Skeletal muscle satellite cell (primary cell): ENCODE data around the gene OXNAD1.

ENCODE experiments used
- H3K27me3 ChIP-seq: 2 replicates; pipeline ENCODE4 v1.7.0; 2013; ENCODE audit warnings: low read length; ENCODE audit not compliant: control insufficient read depth, insufficient read depth
- H3K36me3 ChIP-seq: 2 replicates; pipeline ENCODE4 v1.7.0; 2013; ENCODE audit warnings: mild to moderate bottlenecking, control low read depth, low read length; ENCODE audit not compliant: insufficient read depth
- H3K4me1 ChIP-seq: 2 replicates; pipeline ENCODE4 v1.7.0; 2013; ENCODE audit warnings: low read length; ENCODE audit not compliant: control insufficient read depth, insufficient read depth
- H3K4me2 ChIP-seq: 2 replicates; pipeline ENCODE4 v1.7.0; 2013; ENCODE audit warnings: mild to moderate bottlenecking, low read length
- H3K4me3 ChIP-seq: 2 replicates; pipeline ENCODE4 v1.7.0; 2013; ENCODE audit warnings: low read length
- H3K9ac ChIP-seq: 2 replicates; pipeline ENCODE4 v1.7.0; 2013; ENCODE audit warnings: mild to moderate bottlenecking, low read depth, low read length, moderate library complexity
- H3K9me3 ChIP-seq: replicated peaks from 2 replicates; pipeline ENCODE4 v1.7.0; 2013; ENCODE audit warnings: mild to moderate bottlenecking, control low read depth, low read length

Gene OXNAD1

DNA sequence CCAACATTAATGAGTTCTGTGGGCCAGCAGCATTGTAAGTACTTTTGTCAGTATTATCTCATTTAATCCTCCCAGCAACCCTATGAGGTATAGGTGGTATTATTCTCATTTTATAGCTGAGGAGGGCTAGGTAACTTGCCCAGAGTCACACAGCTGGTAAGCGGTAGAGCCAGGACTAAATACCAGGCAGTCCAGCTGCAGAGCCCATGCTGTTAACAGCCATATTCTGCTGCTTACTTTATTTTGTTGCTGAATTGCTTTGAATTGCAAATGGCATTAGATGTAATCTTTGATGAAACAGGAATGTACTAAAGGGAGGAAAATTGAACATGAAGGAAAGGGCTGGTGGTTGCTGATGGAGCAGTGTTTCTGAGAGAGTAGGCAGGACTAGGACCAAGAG, 19.6 kb downstream of the OXNAD1 start:
- H3K9ac ChIP-seq: no peak overlapping the region
- no peaks in the 10 kb centered on the region for H3K9me3 ChIP-seq
- no peak overlapping the region for H3K4me2 ChIP-seq
- peaks cover 16% of the 10 kb centered on the region for H3K4me1 ChIP-seq
- H3K4me3 ChIP-seq: no peak overlapping the region
- H3K27me3 ChIP-seq: no peaks in the 10 kb centered on the region
- H3K36me3 ChIP-seq: no peaks in the 10 kb centered on the region

DNA sequence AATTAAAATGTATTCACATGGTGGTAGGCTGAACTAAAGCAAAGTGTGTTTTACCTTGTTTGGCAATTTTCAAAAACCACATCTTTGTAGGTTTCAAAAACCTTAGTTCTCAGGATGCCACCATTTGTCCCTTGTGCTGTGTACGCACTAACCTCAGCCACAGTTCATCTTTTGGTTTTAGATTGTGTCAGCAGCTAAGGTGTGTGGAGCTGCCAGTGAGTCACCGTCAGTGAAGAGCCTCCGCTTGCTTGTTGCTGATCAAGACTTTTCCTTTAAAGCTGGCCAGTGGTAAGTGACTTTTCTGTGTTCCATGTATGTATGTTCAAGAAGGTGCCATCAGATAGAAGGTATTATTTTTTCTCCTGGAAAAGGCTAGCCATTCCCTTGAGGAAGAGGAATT, 21.1 kb downstream of the OXNAD1 start:
- Histone ChIP-seq H3K4me2 (no peak overlapping the region), H3K36me3 (no peaks in the 10 kb centered on the region), H3K9me3 (no peaks in the 10 kb centered on the region), H3K4me1 (peaks cover 16% of the 10 kb centered on the region), H3K4me3 (no peak overlapping the region), H3K27me3 (no peaks in the 10 kb centered on the region), H3K9ac (no peak overlapping the region)

GRCh38 chr3:16286751-16287543, 21.9 kb downstream of the OXNAD1 start:
- H3K4me1 ChIP-seq: peaks cover 16% of the 10 kb centered on the region

DNA sequence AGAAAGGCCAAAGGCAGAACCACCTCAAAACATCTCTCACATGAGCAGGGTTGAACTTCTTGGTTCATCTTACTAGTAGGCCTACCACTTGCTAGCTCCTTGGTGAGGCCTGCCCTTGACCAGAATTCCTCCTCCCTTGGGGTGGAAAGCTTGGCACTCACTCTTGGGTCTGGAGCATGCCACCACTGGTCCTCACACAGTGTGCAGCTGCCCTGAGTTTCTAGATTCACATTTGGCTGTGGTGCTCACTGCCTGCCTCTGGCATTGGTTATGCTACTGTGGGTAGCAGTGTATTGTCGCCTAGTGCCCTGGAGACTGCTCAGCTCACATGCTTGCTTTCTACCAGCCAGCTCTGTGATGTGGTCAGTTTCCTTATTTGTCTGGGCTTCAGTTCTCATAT, 23.7 kb downstream of the OXNAD1 start:
- Histone ChIP-seq H3K4me1 (peaks cover 16% of the 10 kb centered on the region), H3K4me3 (no peak overlapping the region), H3K9ac (no peak overlapping the region), H3K4me2 (no peak overlapping the region), H3K36me3 (no peaks in the 10 kb centered on the region), H3K27me3 (no peaks in the 10 kb centered on the region), H3K9me3 (no peaks in the 10 kb centered on the region)

More at GRCh38 chr3:16286751-16287543, 21.9 kb downstream of the OXNAD1 start:
- H3K27me3 ChIP-seq: no peaks in the 10 kb centered on the region
- no peaks in the 10 kb centered on the region for H3K36me3 ChIP-seq
- no peak overlapping the region for H3K4me2 ChIP-seq
- H3K9me3 ChIP-seq: no peaks in the 10 kb centered on the region
- no peak overlapping the region for H3K4me3 ChIP-seq
- no peak overlapping the region for H3K9ac ChIP-seq

GRCh38 chr3:16289144-16289889, 24.3 kb downstream of the OXNAD1 start:
- Histone ChIP-seq H3K9ac (no peak overlapping the region), H3K9me3 (no peaks in the 10 kb centered on the region), H3K36me3 (no peaks in the 10 kb centered on the region), H3K4me2 (no peak overlapping the region), H3K27me3 (no peaks in the 10 kb centered on the region), H3K4me3 (no peak overlapping the region), H3K4me1 (peaks cover 16% of the 10 kb centered on the region)

DNA sequence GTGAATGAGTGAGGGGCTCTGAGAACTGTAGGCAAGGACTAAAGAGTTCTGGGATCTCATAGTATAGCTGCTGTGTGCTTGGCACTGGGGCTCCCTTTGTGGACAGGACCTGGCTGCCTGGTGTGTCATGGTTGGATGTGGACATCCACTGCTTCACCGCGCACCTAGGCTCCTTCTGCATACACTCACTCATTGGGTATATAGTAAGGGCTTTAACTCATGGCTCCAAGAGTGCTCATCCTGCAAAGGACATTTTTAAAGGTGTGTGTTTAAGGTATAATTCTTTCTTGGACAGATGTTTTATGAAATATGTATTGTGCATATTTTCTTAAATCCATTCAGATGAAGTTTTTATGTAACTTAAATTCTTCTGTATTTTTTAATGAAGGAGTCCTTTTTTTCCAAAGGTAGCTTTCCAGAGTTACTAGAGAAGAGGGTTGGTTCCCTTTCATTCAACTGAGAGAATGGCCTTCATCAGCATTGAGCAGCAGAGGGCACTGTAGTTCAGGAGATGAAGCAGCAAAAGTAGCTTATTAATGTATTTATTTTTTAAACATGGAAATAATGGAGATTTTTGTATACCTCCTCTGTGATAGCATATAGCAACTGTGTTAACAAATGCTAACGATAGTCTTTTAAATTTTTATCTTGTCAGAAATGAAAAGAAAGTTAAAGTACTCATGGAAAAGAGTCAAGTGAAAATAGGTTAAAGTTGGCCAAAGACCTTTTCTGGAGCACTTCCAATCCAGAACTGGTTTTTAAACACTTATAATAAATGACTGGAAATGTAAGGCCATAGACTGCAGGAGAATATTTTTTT, 25.2 kb downstream of the OXNAD1 start:
- no peaks in the 10 kb centered on the region for H3K27me3 ChIP-seq
- H3K4me1 ChIP-seq: peaks cover 16% of the 10 kb centered on the region
- H3K9me3 ChIP-seq: no peaks in the 10 kb centered on the region
- H3K9ac ChIP-seq: no peak overlapping the region
- no peak overlapping the region for H3K4me3 ChIP-seq
- no peaks in the 10 kb centered on the region for H3K36me3 ChIP-seq
- H3K4me2 ChIP-seq: no peak overlapping the region

DNA sequence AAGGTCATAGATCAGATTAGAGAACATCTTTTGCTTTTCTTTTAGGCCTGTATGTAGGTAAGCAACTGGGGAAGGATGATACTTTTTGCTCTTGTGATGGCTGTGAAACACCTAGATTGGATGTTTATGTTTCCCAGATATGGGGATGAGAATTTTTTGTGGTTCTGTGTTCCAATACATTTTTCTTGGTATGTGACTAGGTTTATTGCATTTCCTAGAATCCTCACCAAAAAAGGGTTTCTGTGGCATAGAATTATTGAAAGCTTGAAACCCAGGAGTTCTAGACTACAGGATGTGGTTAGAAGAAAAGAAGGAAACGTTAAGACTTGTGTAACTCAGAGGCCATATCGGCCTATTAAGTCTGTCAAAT, 25.8 kb downstream of the OXNAD1 start:
- no peak overlapping the region for H3K4me2 ChIP-seq
- H3K4me1 ChIP-seq: peaks cover 16% of the 10 kb centered on the region
- no peak overlapping the region for H3K9ac ChIP-seq
- H3K4me3 ChIP-seq: no peak overlapping the region
- H3K27me3 ChIP-seq: no peaks in the 10 kb centered on the region
- H3K36me3 ChIP-seq: no peaks in the 10 kb centered on the region
- H3K9me3 ChIP-seq: no peaks in the 10 kb centered on the region

GRCh38 chr3:16294844-16295243, 29.8 kb downstream of the OXNAD1 start:
- H3K9ac ChIP-seq: no peak overlapping the region
- H3K4me2 ChIP-seq: no peak overlapping the region
- H3K27me3 ChIP-seq: no peaks in the 10 kb centered on the region
- H3K4me1 ChIP-seq: peaks cover 8% of the 10 kb centered on the region
- no peaks in the 10 kb centered on the region for H3K9me3 ChIP-seq
- H3K4me3 ChIP-seq: no peak overlapping the region
- H3K36me3 ChIP-seq: peaks cover 5% of the 10 kb centered on the region

DNA sequence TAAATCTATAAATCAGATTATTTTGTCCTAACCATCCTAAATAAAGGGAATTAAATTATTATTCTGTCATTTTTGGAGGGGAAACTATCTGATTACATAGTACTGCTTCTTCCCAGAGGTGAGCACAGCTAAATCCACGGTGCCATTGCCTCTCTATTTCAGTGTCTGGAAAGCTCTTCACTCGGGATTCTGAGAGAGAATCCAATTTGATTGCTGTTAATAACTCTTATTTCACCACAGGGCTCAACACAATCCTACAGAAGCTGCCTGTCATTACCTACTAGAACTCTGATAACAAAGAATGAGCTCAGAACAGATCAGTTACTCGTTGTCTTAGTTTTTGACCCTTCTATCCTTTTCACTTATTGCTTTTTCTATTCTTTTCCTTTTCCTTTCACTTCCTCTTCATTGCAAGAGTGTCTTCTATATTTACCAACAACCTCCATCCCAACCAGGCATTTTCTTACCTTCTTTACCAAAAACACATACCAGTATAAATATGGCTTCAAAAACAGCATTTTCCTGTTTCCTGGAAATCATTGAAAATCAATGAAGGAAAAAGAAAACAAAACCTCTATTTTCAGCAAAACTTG, 30.4 kb downstream of the OXNAD1 start:
- H3K9ac ChIP-seq: no peak overlapping the region
- no peak overlapping the region for H3K4me3 ChIP-seq
- peaks cover 5% of the 10 kb centered on the region for H3K36me3 ChIP-seq
- peaks cover 6% of the 10 kb centered on the region for H3K4me1 ChIP-seq
- H3K9me3 ChIP-seq: no peaks in the 10 kb centered on the region
- H3K27me3 ChIP-seq: no peaks in the 10 kb centered on the region
- H3K4me2 ChIP-seq: no peak overlapping the region

- Histone ChIP-seq H3K4me1 (no peaks in the 10 kb centered on the region), H3K9ac (no peak overlapping the region), H3K36me3 (peaks cover 5% of the 10 kb centered on the region)
These were observed 33.2 kb downstream of the OXNAD1 start for GRCh38 chr3:16297997-16298885.

More at GRCh38 chr3:16297997-16298885, 33.2 kb downstream of the OXNAD1 start:
- Histone ChIP-seq H3K4me2 (no peak overlapping the region), H3K27me3 (no peaks in the 10 kb centered on the region), H3K9me3 (no peaks in the 10 kb centered on the region), H3K4me3 (no peak overlapping the region)
